HL-60 (cell line): ENCODE results near the gene ABCC1.

Experiments
- CTCF ChIP-seq: IDR thresholded peaks from one replicate; pipeline ENCODE4 v1.5.1; 2011; ENCODE audit warnings: low read length, control low read depth, inconsistent platforms; ENCODE audit not compliant: insufficient read depth
- GABPA ChIP-seq: IDR thresholded peaks from 2 replicates; pipeline ENCODE4 v1.6.1; 2012; ENCODE audit warnings: low read depth
- POLR2AphosphoS5 ChIP-seq: IDR thresholded peaks from 2 replicates; pipeline ENCODE4 v1.6.1; 2012; ENCODE audit warnings: low read depth
- REST ChIP-seq: IDR thresholded peaks from 2 replicates; pipeline ENCODE4 v1.6.1; 2012; ENCODE audit warnings: low read depth; ENCODE audit not compliant: insufficient replicate concordance
- SPI1 ChIP-seq: IDR thresholded peaks from 2 replicates; pipeline ENCODE4 v1.6.1; 2012; ENCODE audit warnings: low read depth, mild to moderate bottlenecking, borderline replicate concordance

- TF ChIP-seq CTCF (no peak), REST (no peak), SPI1 (no peak), POLR2AphosphoS5 (no peak), GABPA (no peak)
Measured at GRCh38 chr16:16071631-16072244, 122.3 kb downstream of the ABCC1 start.
